GM12864 (cell line): ENCODE results near the gene MAPK4.

Experiments
- DNase-seq: peaks from one replicate; pipeline ENCODE4 v3.0.0-alpha.2; 2011; ENCODE audit warnings: low read depth
- H3K4me3 ChIP-seq: 2 replicates; pipeline ENCODE4 v1.5.1; 2011; ENCODE audit warnings: mild to moderate bottlenecking, low read depth, low read length, control low read depth
- CTCF ChIP-seq: IDR thresholded peaks from 2 replicates; pipeline ENCODE4 v1.5.1; 2011; ENCODE audit warnings: low read depth, mild to moderate bottlenecking, moderate library complexity, low read length, control low read depth, inconsistent platforms; ENCODE audit errors: missing control alignments

Gene MAPK4

DNA sequence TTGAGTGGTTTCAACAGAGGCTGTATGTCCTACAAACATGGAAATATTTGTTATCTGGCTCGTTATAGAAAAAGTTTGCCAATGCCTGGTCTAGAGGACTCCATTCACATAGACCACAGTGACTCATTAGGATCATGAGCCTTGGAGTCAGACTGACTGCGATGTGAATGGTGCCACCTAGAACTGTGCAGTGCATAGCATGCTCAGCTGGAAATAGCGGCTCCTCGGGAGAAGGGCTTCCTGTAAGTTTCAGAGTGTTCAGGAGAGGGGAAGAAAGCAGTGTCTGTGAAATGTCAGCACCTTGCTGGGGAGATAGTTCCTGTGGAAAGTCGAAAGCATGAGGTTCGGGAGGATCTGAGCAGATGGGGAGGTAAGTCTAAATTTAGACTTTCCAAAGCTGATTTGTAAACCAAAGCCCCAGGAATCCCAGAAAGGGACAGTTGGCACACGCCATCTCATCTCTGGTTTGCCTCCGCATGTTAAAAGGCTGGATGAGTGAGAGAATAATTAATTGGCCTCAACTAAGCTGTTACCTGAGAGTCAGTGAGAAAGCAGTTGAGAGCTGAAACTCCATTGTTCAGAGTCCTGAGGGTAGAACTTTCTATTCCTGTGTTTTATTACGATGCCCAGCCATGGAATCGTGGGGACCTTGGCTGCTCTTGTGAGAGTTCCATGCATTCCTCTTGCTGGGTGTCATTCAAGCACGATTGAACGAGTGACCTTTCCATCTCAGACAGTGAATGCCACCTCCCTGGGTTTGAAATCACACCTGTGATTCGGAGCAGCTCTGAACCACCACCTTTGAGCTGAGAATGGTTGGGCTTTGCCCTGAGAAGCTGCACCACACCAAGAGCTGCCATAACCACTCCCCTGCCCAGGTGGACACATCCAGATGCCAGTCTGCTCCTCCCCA lies 99.5 kb downstream of the MAPK4 start:
- DNase-seq = no peak

GRCh38 chr18:50661013-50661412 lies 101.1 kb downstream of the MAPK4 start:
- no peak for TF ChIP-seq CTCF
- DNase-seq = no peak
- H3K4me3 ChIP-seq = no peak overlapping the region

More for the DNA sequence above, 99.5 kb downstream of the MAPK4 start:
- no peak overlapping the region for H3K4me3 ChIP-seq
- TF ChIP-seq CTCF = no peak

DNA sequence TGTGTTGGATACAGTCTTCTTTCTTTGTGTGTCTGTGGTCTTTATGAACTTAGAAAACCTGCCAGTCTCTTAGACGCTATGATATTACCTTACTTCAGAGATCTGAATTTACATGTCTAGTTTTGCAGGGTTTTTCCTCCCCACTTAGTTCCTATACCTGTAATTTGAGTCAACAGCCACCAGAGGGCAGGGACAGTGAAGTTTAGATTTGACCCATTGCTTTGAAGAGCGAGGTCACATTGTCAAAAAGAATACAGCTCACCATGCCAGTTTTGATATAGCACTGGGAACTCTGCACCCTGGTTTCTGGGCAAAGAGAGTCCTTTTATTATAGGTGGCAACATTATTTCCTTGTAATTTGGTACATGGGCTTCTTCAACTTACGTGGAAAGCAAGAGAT lies 102.3 kb downstream of the MAPK4 start:
- peak; percentile 60 for TF ChIP-seq CTCF
- no peak overlapping the region for H3K4me3 ChIP-seq
- DNase-seq = peak; percentile 19

GRCh38 chr18:50662775-50663383 lies 103.0 kb downstream of the MAPK4 start:
- no peak for DNase-seq
- no peak overlapping the region for H3K4me3 ChIP-seq
- no peak for TF ChIP-seq CTCF

DNA sequence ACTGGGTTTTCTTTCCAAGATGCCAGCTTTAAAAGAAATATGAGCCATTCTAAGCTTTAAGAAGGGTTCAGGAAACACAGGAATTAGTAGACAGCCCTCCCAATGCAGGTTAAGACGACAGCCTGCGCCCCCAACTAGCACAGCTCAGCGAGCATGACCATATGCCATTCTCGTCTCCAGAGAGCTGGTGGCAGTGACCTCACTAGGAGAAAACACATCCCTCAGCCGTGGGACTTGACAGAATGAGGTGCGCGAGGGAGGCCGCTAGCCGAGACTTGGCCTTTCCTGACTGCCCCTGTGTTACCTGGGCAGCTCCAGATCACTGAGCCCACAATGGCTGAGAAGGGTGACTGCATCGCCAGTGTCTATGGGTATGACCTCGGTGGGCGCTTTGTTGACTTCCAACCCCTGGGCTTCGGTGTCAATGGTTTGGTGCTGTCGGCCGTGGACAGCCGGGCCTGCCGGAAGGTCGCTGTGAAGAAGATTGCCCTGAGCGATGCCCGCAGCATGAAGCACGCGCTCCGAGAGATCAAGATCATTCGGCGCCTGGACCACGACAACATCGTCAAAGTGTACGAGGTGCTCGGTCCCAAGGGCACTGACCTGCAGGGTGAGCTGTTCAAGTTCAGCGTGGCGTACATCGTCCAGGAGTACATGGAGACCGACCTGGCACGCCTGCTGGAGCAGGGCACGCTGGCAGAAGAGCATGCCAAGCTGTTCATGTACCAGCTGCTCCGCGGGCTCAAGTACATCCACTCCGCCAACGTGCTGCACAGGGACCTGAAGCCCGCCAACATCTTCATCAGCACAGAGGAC lies 103.9 kb downstream of the MAPK4 start:
- no peak for DNase-seq
- no peak for TF ChIP-seq CTCF
- no peak overlapping the region for H3K4me3 ChIP-seq

- no peak for DNase-seq
- TF ChIP-seq CTCF = no peak
- H3K4me3 ChIP-seq = no peak overlapping the region
These were observed 105.1 kb downstream of the MAPK4 start for GRCh38 chr18:50665015-50665414.
